KMS-11 (cell line): ENCODE results near the gene CAND1.

Experiments used
- H2AFZ ChIP-seq: fragments of 200-600 bp; sonication (generic); 2 replicates; pipeline ENCODE4 v1.6.1; 2016; ENCODE audit warnings: antibody characterized with exemption, mixed run types, low read depth
- H3K27ac ChIP-seq: fragments of 200-600 bp; sonication (generic); 2 replicates; pipeline ENCODE4 v1.6.1; 2016; ENCODE audit warnings: mild to moderate bottlenecking, mixed run types
- H3K27me3 ChIP-seq: fragments of 200-600 bp; sonication (generic); 2 replicates; pipeline ENCODE4 v1.6.1; 2017; ENCODE audit warnings: mild to moderate bottlenecking, low read depth, mixed run types, moderate library complexity; ENCODE audit not compliant: insufficient read depth
- H3K36me3 ChIP-seq: fragments of 200-600 bp; sonication (generic); 2 replicates; pipeline ENCODE4 v1.6.1; 2017; ENCODE audit warnings: mild to moderate bottlenecking, mixed run types; ENCODE audit not compliant: insufficient read depth
- H3K4me1 ChIP-seq: fragments of 200-600 bp; sonication (generic); 2 replicates; pipeline ENCODE4 v1.6.1; 2016; ENCODE audit warnings: mild to moderate bottlenecking, low read depth, mixed run types; ENCODE audit not compliant: poor library complexity, severe bottlenecking
- H3K4me2 ChIP-seq: fragments of 200-600 bp; sonication (generic); 2 replicates; pipeline ENCODE4 v1.7.0; 2016; ENCODE audit warnings: mild to moderate bottlenecking, mixed run types
- H3K4me3 ChIP-seq: fragments of 200-600 bp; sonication (generic); IDR thresholded peaks from 2 replicates; pipeline ENCODE4 v1.6.1; 2017; ENCODE audit warnings: low read depth, low read length, mixed read lengths; ENCODE audit not compliant: insufficient read depth
- H3K79me2 ChIP-seq: fragments of 200-600 bp; sonication (generic); 2 replicates; pipeline ENCODE4 v1.6.1; 2016; ENCODE audit warnings: low read depth, mixed run types; ENCODE audit not compliant: insufficient read depth
- H3K9ac ChIP-seq: fragments of 200-600 bp; sonication (generic); 2 replicates; pipeline ENCODE4 v1.6.1; 2016; ENCODE audit warnings: mild to moderate bottlenecking, mixed run types
- H4K20me1 ChIP-seq: fragments of 200-600 bp; sonication (generic); 2 replicates; pipeline ENCODE4 v1.6.1; 2016; ENCODE audit warnings: mild to moderate bottlenecking, mixed run types; ENCODE audit not compliant: insufficient read depth
- CTCF ChIP-seq: fragments of 200-600 bp; sonication (generic); conservative IDR thresholded peaks from 2 replicates; pipeline ENCODE4 v1.6.1; 2017; ENCODE audit warnings: low read depth, mild to moderate bottlenecking, antibody characterized with exemption, low read length, moderate library complexity, mixed read lengths

The CAND1 gene

GRCh38 chr12:67358781-67359338, 89.7 kb downstream of the CAND1 start:
- Histone ChIP-seq H3K4me1 (peaks cover 6% of the 10 kb centered on the region), H3K79me2 (no peaks in the 10 kb centered on the region), H3K4me2 (no peak overlapping the region), H2AFZ (no peak overlapping the region), H3K27ac (no peak overlapping the region), H3K4me3 (no peak overlapping the region), H3K36me3 (no peaks in the 10 kb centered on the region), H4K20me1 (no peaks in the 10 kb centered on the region), H3K9ac (no peak overlapping the region), H3K27me3 (no peaks in the 10 kb centered on the region)
- no peak for TF ChIP-seq CTCF

GRCh38 chr12:67362526-67362925, 93.4 kb downstream of the CAND1 start:
- no peak; the same call in 1 of the 2 replicates for TF ChIP-seq CTCF
- H3K4me2 ChIP-seq, result no peak overlapping the region

GRCh38 chr12:67364228-67364627, 95.1 kb downstream of the CAND1 start:
- Histone ChIP-seq H3K27ac (no peak overlapping the region), H4K20me1 (no peaks in the 10 kb centered on the region), H2AFZ (no peak overlapping the region), H3K27me3 (no peaks in the 10 kb centered on the region), H3K4me1 (no peaks in the 10 kb centered on the region), H3K4me2 (no peak overlapping the region), H3K79me2 (no peaks in the 10 kb centered on the region), H3K4me3 (no peak overlapping the region), H3K36me3 (no peaks in the 10 kb centered on the region), H3K9ac (no peak overlapping the region)
- TF ChIP-seq CTCF, result no peak

More at GRCh38 chr12:67362526-67362925, 93.4 kb downstream of the CAND1 start:
- Histone ChIP-seq H3K4me1 (no peaks in the 10 kb centered on the region), H2AFZ (no peak overlapping the region), H3K27ac (no peak overlapping the region), H4K20me1 (no peaks in the 10 kb centered on the region), H3K4me3 (no peak overlapping the region), H3K27me3 (no peaks in the 10 kb centered on the region), H3K36me3 (no peaks in the 10 kb centered on the region), H3K79me2 (no peaks in the 10 kb centered on the region), H3K9ac (no peak overlapping the region)

- no peaks in the 10 kb centered on the region for H4K20me1 ChIP-seq
- no peaks in the 10 kb centered on the region for H3K4me1 ChIP-seq
- H3K79me2 ChIP-seq, result no peaks in the 10 kb centered on the region
- no peak overlapping the region for H3K27ac ChIP-seq
- no peak overlapping the region for H3K4me3 ChIP-seq
- no peaks in the 10 kb centered on the region for H3K36me3 ChIP-seq
- no peak overlapping the region for H2AFZ ChIP-seq
- no peak overlapping the region for H3K4me2 ChIP-seq
- no peak overlapping the region for H3K9ac ChIP-seq
- H3K27me3 ChIP-seq, result no peaks in the 10 kb centered on the region
- TF ChIP-seq CTCF, result no peak
These were observed 96.0 kb downstream of the CAND1 start for GRCh38 chr12:67365131-67365530.
